Measurements from ENCODE around the gene ANXA6.

DNA sequence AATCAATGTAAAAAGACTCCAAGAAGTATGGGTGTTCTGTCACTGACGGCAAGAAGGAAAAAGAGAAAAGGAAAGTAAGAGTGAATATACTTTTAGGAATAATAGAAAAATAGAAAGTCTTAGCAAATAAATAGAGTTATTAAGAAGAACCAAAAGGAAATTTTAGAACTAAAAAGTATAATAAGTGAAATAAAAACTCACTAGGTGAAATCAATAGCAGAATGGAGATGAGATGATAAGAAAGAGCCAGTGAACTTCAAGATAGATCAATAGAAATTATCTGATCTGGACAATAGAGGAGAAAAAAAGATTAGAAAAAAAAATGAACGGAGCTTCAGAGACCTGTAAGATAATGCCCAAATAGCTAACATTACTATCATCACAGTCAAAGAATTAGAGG is 31.6 kb upstream of the ANXA6 start:
- TF ChIP-seq, protein P1, sequence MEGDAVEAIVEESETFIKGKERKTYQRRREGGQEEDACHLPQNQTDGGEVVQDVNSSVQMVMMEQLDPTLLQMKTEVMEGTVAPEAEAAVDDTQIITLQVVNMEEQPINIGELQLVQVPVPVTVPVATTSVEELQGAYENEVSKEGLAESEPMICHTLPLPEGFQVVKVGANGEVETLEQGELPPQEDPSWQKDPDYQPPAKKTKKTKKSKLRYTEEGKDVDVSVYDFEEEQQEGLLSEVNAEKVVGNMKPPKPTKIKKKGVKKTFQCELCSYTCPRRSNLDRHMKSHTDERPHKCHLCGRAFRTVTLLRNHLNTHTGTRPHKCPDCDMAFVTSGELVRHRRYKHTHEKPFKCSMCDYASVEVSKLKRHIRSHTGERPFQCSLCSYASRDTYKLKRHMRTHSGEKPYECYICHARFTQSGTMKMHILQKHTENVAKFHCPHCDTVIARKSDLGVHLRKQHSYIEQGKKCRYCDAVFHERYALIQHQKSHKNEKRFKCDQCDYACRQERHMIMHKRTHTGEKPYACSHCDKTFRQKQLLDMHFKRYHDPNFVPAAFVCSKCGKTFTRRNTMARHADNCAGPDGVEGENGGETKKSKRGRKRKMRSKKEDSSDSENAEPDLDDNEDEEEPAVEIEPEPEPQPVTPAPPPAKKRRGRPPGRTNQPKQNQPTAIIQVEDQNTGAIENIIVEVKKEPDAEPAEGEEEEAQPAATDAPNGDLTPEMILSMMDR (IDR thresholded peaks at IDR 0.05; ENCODE audit: low read depth, low read length) = no peak
- TF ChIP-seq EZH2phosphoT487 (IDR thresholded peaks at IDR 0.05; ENCODE audit: low read depth) = no peak

All from OCI-LY3 (cell line).